ENCODE measurements around the gene CEP97. TPM values are rescaled to one million over a fixed set of nuclear protein-coding genes. Genes with fewer than 3 reads are reported as not detected.

Gene CEP97
- total RNA-seq, 1 experiment from 2014 or later, result 11.5 TPM

- Mint-ChIP-seq H3K4me1 (ENCODE audit: insufficient read depth, unreplicated experiment) (no peaks in the 10 kb centered on the region), H3K9me3 (ENCODE audit: unreplicated experiment) (no peaks in the 10 kb centered on the region), H3K4me3 (ENCODE audit: unreplicated experiment) (no peak overlapping the region), H3K27me3 (ENCODE audit: insufficient read depth, unreplicated experiment) (no peaks in the 10 kb centered on the region), H3K36me3 (ENCODE audit: insufficient read depth, unreplicated experiment) (no peaks in the 10 kb centered on the region), H3K27ac (ENCODE audit: low read depth, unreplicated experiment) (no peak overlapping the region)
- ChIA-PET POLR2A (interaction anchor here (0.6 to 1.2 kb wide), 2 partner anchors 270 to 424 kb away, joined by 3 read pairs; no protein-coding TSS in a partner anchor), CTCF (interaction anchor here (0.7 to 21.4 kb wide), 7 partner anchors 9 to 425 kb away, joined by 3 to 795 read pairs (median 10); no protein-coding TSS in a partner anchor)
- no peak for TF ChIP-seq CTCF (IDR thresholded peaks at IDR 0.05; ENCODE audit: unreplicated experiment)
- DNase-seq (ENCODE audit: unreplicated experiment), result no peak
- intact Hi-C loops (cut with micrococcal nuclease), result no loop called here
- no TSS peak for BruUV-seq (replicated peaks)
These were observed 76.8 kb downstream of the CEP97 start for GRCh38 chr3:101801174-101801573.

GRCh38 chr3:101802179-101802578 is 77.8 kb downstream of the CEP97 start:
- H3K27ac Mint-ChIP-seq (ENCODE audit: low read depth, unreplicated experiment), result no peak overlapping the region
- TF ChIP-seq CTCF (IDR thresholded peaks at IDR 0.05; ENCODE audit: unreplicated experiment), result no peak
- ChIA-PET POLR2A (interaction anchor here (0.7 to 1.6 kb wide), 2 partner anchors 205 to 423 kb away, joined by 3 to 12 read pairs; no protein-coding TSS in a partner anchor), CTCF (interaction anchor here (0.5 to 21.4 kb wide), 41 partner anchors 10 to 749 kb away, joined by 3 to 795 read pairs (median 5); no protein-coding TSS in a partner anchor)
- intact Hi-C loops (cut with micrococcal nuclease), result loop anchor here (2.0 kb wide), 1 partner anchor 107 kb away; no protein-coding TSS in a partner anchor
- no peak for DNase-seq (ENCODE audit: unreplicated experiment)
- no TSS peak for BruUV-seq (replicated peaks)
- H3K27me3 Mint-ChIP-seq (ENCODE audit: insufficient read depth, unreplicated experiment), result no peaks in the 10 kb centered on the region
- H3K36me3 Mint-ChIP-seq (ENCODE audit: insufficient read depth, unreplicated experiment), result no peaks in the 10 kb centered on the region
- H3K4me1 Mint-ChIP-seq (ENCODE audit: insufficient read depth, unreplicated experiment), result no peaks in the 10 kb centered on the region
- no peak overlapping the region for H3K4me3 Mint-ChIP-seq (ENCODE audit: unreplicated experiment)
- no peaks in the 10 kb centered on the region for H3K9me3 Mint-ChIP-seq (ENCODE audit: unreplicated experiment)

GRCh38 chr3:101803173-101803782 is 78.9 kb downstream of the CEP97 start:
- intact Hi-C loops (cut with micrococcal nuclease), result loop anchor here (2.0 kb wide), 1 partner anchor 108 kb away; no protein-coding TSS in a partner anchor
- Mint-ChIP-seq H3K27me3 (ENCODE audit: insufficient read depth, unreplicated experiment) (no peaks in the 10 kb centered on the region), H3K4me1 (ENCODE audit: insufficient read depth, unreplicated experiment) (no peaks in the 10 kb centered on the region), H3K27ac (ENCODE audit: low read depth, unreplicated experiment) (no peak overlapping the region), H3K36me3 (ENCODE audit: insufficient read depth, unreplicated experiment) (no peaks in the 10 kb centered on the region), H3K9me3 (ENCODE audit: unreplicated experiment) (no peaks in the 10 kb centered on the region), H3K4me3 (ENCODE audit: unreplicated experiment) (no peak overlapping the region)
- DNase-seq (ENCODE audit: unreplicated experiment), result peak; percentile 87
- no TSS peak for BruUV-seq (replicated peaks)
- CTCF ChIA-PET, result interaction anchor here (0.5 to 21.4 kb wide), 53 partner anchors 8 to 1480 kb away, joined by 3 to 795 read pairs (median 4); partner anchors contain the start of gene NXPE3
- POLR2A ChIA-PET, result interaction anchor here (0.5 to 1.6 kb wide), 5 partner anchors 14 to 422 kb away, joined by 3 to 12 read pairs (median 3); no protein-coding TSS in a partner anchor
- peak; percentile 69 for TF ChIP-seq CTCF (IDR thresholded peaks at IDR 0.05; ENCODE audit: unreplicated experiment)

DNA sequence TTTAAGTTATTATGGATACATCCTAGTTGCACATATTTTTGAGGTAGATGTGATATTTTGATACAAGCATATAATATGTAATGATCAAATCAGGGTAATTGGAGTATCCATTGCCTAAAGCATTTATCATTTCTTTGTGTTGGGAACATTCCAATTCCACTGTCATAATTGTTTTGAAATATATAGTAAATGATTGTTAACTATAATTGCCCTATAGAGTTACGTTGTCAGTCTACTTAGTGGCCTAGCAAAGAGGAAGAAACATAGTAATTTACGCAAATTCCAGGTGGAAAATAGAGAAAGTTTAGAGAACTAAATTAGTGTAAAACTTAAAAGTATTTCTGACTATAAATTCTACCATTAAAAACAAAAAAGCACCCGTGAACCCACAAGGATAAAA is 79.5 kb downstream of the CEP97 start:
- POLR2A ChIA-PET, result no interaction called here
- no peaks in the 10 kb centered on the region for H3K27me3 Mint-ChIP-seq (ENCODE audit: insufficient read depth, unreplicated experiment)
- no peak for TF ChIP-seq CTCF (IDR thresholded peaks at IDR 0.05; ENCODE audit: unreplicated experiment)
- H3K4me1 Mint-ChIP-seq (ENCODE audit: insufficient read depth, unreplicated experiment), result peaks cover 2% of the 10 kb centered on the region
- H3K9me3 Mint-ChIP-seq (ENCODE audit: unreplicated experiment), result no peaks in the 10 kb centered on the region
- no peak overlapping the region for H3K4me3 Mint-ChIP-seq (ENCODE audit: unreplicated experiment)
- CTCF ChIA-PET, result interaction anchor here (0.7 to 21.4 kb wide), 13 partner anchors 8 to 422 kb away, joined by 3 to 795 read pairs (median 10); no protein-coding TSS in a partner anchor
- H3K27ac Mint-ChIP-seq (ENCODE audit: low read depth, unreplicated experiment), result no peak overlapping the region
- BruUV-seq (replicated peaks), result no TSS peak
- H3K36me3 Mint-ChIP-seq (ENCODE audit: insufficient read depth, unreplicated experiment), result no peaks in the 10 kb centered on the region
- intact Hi-C loops (cut with micrococcal nuclease), result loop anchor here (2.0 kb wide), 1 partner anchor 109 kb away; no protein-coding TSS in a partner anchor
- no peak for DNase-seq (ENCODE audit: unreplicated experiment)
